H1 (cell line): Measurements from ENCODE around the gene ATP6AP1. TPM values are rescaled to one million over a fixed set of nuclear protein-coding genes. Genes with fewer than 3 reads are reported as not detected.

ENCODE experiments used
- CTCF ChIA-PET: fragments of 300-600 bp; sonication (Branson Sonifier 250); formaldehyde crosslinking; loops from one replicate; lab custom pipeline; 2021; ENCODE audit not compliant: partially characterized antibody; lab: Charles Lee
- POLR2A ChIA-PET: fragments of 300-600 bp; sonication (Branson Sonifier 250); formaldehyde crosslinking; loops from one replicate; lab custom pipeline; 2021; ENCODE audit warnings: inconsistent platforms; ENCODE audit not compliant: partially characterized antibody; lab: Charles Lee
- DNase-seq, 2 experiments: peaks; one replicate each; pipeline versions ENCODE4 v3.0.0 to v3.0.0-alpha.2; 2010 to 2022; ENCODE audit warnings: low spot score in 2 of 2, low read depth in 1 of 2, mixed read lengths in 1 of 2
- FAIRE-seq: peaks from 2 replicates; lab custom pipeline; 2011; peaks lifted over from hg19 to GRCh38; lab: Jason Lieb, UNC
- H2AFZ ChIP-seq: 2 replicates; pipeline ENCODE4 v1.8.1; 2012; ENCODE audit warnings: low read length, inconsistent platforms
- H2AK5ac ChIP-seq: 2 replicates; pipeline ENCODE4 v1.6.1; 2013; ENCODE audit warnings: low read depth, low read length
- H2BK120ac ChIP-seq: replicated peaks from 2 replicates; pipeline ENCODE3; 2013; ENCODE audit warnings: low read depth, low read length, inconsistent platforms
- H2BK12ac ChIP-seq: 2 replicates; pipeline ENCODE4 v1.6.1; 2013; ENCODE audit warnings: low read depth, low read length
- H2BK15ac ChIP-seq: 2 replicates; pipeline ENCODE4 v1.6.1; 2013; ENCODE audit warnings: low read length
- H2BK20ac ChIP-seq: 2 replicates; pipeline ENCODE4 v1.6.1; 2013; ENCODE audit warnings: low read length
- H2BK5ac ChIP-seq: 2 replicates; pipeline ENCODE4 v1.6.1; 2013; ENCODE audit warnings: low read depth, low read length
- H3K14ac ChIP-seq: 2 replicates; pipeline ENCODE4 v1.6.1; 2013; ENCODE audit warnings: inconsistent platforms; ENCODE audit not compliant: insufficient read length
- H3K18ac ChIP-seq: 2 replicates; pipeline ENCODE4 v1.6.1; 2013; ENCODE audit warnings: low read length; ENCODE audit errors: extremely low read depth
- H3K23ac ChIP-seq: 2 replicates; pipeline ENCODE4 v1.6.1; 2013; ENCODE audit warnings: inconsistent platforms; ENCODE audit not compliant: insufficient read length
- H3K23me2 ChIP-seq: 2 replicates; pipeline ENCODE4 v1.6.1; 2013; ENCODE audit warnings: low read depth, low read length
- H3K27ac ChIP-seq: 2 replicates; pipeline ENCODE4 v1.6.1; 2011; ENCODE audit warnings: low read depth, low read length, inconsistent platforms
- H3K27me3 ChIP-seq, 4 experiments: replicated peaks in 1 of 4; 1 replicate in 1 of 4; 2 replicates in 3 of 4; pipeline versions ENCODE4 v1.6.1 to v1.8.1; 2011 to 2013; ENCODE audit warnings: low read length in 3 of 4, mild to moderate bottlenecking in 3 of 4, inconsistent platforms in 2 of 4, mixed read lengths in 2 of 4, moderate library complexity in 1 of 4; ENCODE audit not compliant: control insufficient read depth in 3 of 4, insufficient read depth in 3 of 4; ENCODE audit errors: extremely low read depth in 1 of 4
- H3K36me3 ChIP-seq, 4 experiments: 2 replicates each; pipeline versions ENCODE4 v1.6.1 to v1.8.1; 2011 to 2013; ENCODE audit warnings: mild to moderate bottlenecking in 4 of 4, low read length in 3 of 4, moderate library complexity in 2 of 4, control low read depth in 1 of 4, inconsistent platforms in 1 of 4; ENCODE audit not compliant: insufficient read depth in 4 of 4, control insufficient read depth in 2 of 4
- H3K4ac ChIP-seq: replicated peaks from 2 replicates; pipeline ENCODE3; 2013; ENCODE audit warnings: low read length, low read depth, mixed read lengths, inconsistent platforms; ENCODE audit not compliant: insufficient read length
- H3K4me1 ChIP-seq, 4 experiments: replicated peaks in 1 of 4; 1 replicate in 1 of 4; 2 replicates in 3 of 4; pipeline versions ENCODE4 v1.6.1 to v1.8.1; 2011 to 2013; ENCODE audit warnings: low read length in 3 of 4, inconsistent platforms in 2 of 4, mixed read lengths in 1 of 4; ENCODE audit not compliant: insufficient read depth in 4 of 4, control insufficient read depth in 3 of 4
- H3K4me2 ChIP-seq, 2 experiments: 2 replicates each; pipeline versions ENCODE4 v1.6.1 to v1.8.1; 2011 to 2013; ENCODE audit warnings: low read depth in 2 of 2, low read length in 2 of 2, control low read depth in 1 of 2, inconsistent platforms in 1 of 2, mild to moderate bottlenecking in 1 of 2; ENCODE audit not compliant: insufficient read depth in 1 of 2
- H3K4me3 ChIP-seq, 4 experiments: fragments of 200-600, 300-600 bp in 1 of 4; sonication (generic), shearing (Covaris generic), sonication (Bioruptor Twin) in 1 of 4; 2 replicates each; pipeline versions ENCODE4 v1.5.1 to v1.8.1; 2011 to 2016; ENCODE audit warnings: low read length in 4 of 4, low read depth in 3 of 4, control low read depth in 2 of 4, inconsistent platforms in 2 of 4, mild to moderate bottlenecking in 2 of 4, mixed read lengths in 1 of 4, moderate library complexity in 1 of 4; ENCODE audit not compliant: insufficient read depth in 2 of 4; ENCODE audit errors: extremely low read depth in 1 of 4
- H3K56ac ChIP-seq: replicated peaks from 2 replicates; pipeline ENCODE3; 2013; ENCODE audit warnings: low read depth, mild to moderate bottlenecking, mixed read lengths, low read length, inconsistent platforms; ENCODE audit not compliant: insufficient read length
- H3K79me1 ChIP-seq: 2 replicates; pipeline ENCODE4 v1.6.1; 2013; ENCODE audit warnings: low read depth, low read length, control low read depth
- H3K79me2 ChIP-seq, 2 experiments: 2 replicates each; pipeline versions ENCODE4 v1.6.1 to v1.8.1; 2012 to 2013; ENCODE audit warnings: low read length in 2 of 2, mild to moderate bottlenecking in 2 of 2, inconsistent platforms in 1 of 2; ENCODE audit not compliant: insufficient read depth in 2 of 2, control insufficient read depth in 1 of 2
- H3K9ac ChIP-seq, 4 experiments: replicated peaks in 1 of 4; 1 replicate in 1 of 4; 2 replicates in 3 of 4; pipeline versions ENCODE4 v1.6.1 to v1.8.1; 2011 to 2013; ENCODE audit warnings: low read depth in 3 of 4, low read length in 3 of 4, control low read depth in 2 of 4, mild to moderate bottlenecking in 2 of 4, moderate library complexity in 2 of 4, inconsistent platforms in 1 of 4; ENCODE audit errors: extremely low read depth in 1 of 4
- H3K9me3 ChIP-seq, 2 experiments: 2 replicates each; pipeline versions ENCODE4 v1.6.1 to v1.8.1; 2012 to 2013; ENCODE audit warnings: mild to moderate bottlenecking in 2 of 2, moderate library complexity in 2 of 2, control low read depth in 1 of 2, inconsistent platforms in 1 of 2, low read depth in 1 of 2, low read length in 1 of 2, mixed read lengths in 1 of 2; ENCODE audit not compliant: insufficient read depth in 2 of 2
- H4K20me1 ChIP-seq, 2 experiments: replicated peaks in 1 of 2; 2 replicates each; pipeline versions ENCODE3 to v1.8.1; 2011 to 2013; ENCODE audit warnings: inconsistent platforms in 2 of 2, low read length in 2 of 2, mild to moderate bottlenecking in 1 of 2; ENCODE audit not compliant: insufficient read depth in 2 of 2, control insufficient read depth in 1 of 2
- H4K5ac ChIP-seq: 2 replicates; pipeline ENCODE4 v1.6.1; 2013; ENCODE audit warnings: low read length, low read depth, mixed read lengths, inconsistent platforms; ENCODE audit not compliant: insufficient read length
- H4K8ac ChIP-seq: 2 replicates; pipeline ENCODE4 v1.8.0; 2013; ENCODE audit warnings: mild to moderate bottlenecking, moderate library complexity, low read length, inconsistent platforms; ENCODE audit not compliant: insufficient read depth; ENCODE audit errors: extremely low read depth
- H4K91ac ChIP-seq: replicated peaks from 2 replicates; pipeline ENCODE3; 2013; ENCODE audit warnings: low read length, mixed read lengths, inconsistent platforms; ENCODE audit not compliant: insufficient read length
- POLR2A ChIP-seq, 2 experiments: IDR thresholded peaks; 1 replicate in 1 of 2; 2 replicates in 1 of 2; pipeline ENCODE4 v1.6.1; 2011; ENCODE audit warnings: low read depth in 2 of 2, low read length in 2 of 2, mild to moderate bottlenecking in 2 of 2; ENCODE audit errors: control extremely low read depth in 1 of 2
- SIRT6 ChIP-seq: IDR thresholded peaks from one replicate; pipeline ENCODE4 v1.7.1; 2012; ENCODE audit warnings: low read length, inconsistent platforms
- WGBS, 2 experiments: shearing (Covaris generic) in 1 of 2; methylation state at CpG; one replicate each; pipeline versions ENCODE4 v1.1.6 to v1.1.7; 2013 to 2015; ENCODE audit warnings: low lambda C conversion rate in 2 of 2, mixed read lengths in 2 of 2, inconsistent platforms in 1 of 2, low coverage in 1 of 2, missing lambda C conversion rate in 1 of 2; ENCODE audit not compliant: insufficient replicate concordance in 2 of 2, insufficient coverage in 1 of 2, insufficient read length in 1 of 2; ENCODE audit errors: extremely low coverage in 1 of 2, missing lambda C conversion rate in 1 of 2; 5-methylcytosine and 5-hydroxymethylcytosine counted together
- polyA plus RNA-seq, 7 experiments: library from polyadenylated mRNA; depleted of rRNA in 3 of 7; stranded (reverse) in 5 of 7; unstranded in 2 of 7; fragments of >200 nt in 5 of 7; fragments of 200-250 nt in 2 of 7; gene quantifications; 1 replicate in 5 of 7; 2 replicates in 1 of 7; 4 replicates in 1 of 7; pipeline versions ENCODE4 v1.2.1 to v1.2.3, GENCODE V29; 2011 to 2013; ENCODE audit warnings: missing spikeins in 2 of 7, mixed read lengths in 2 of 7
- total RNA-seq: library from RNA; stranded (reverse); fragmentation: NEBNext Ultra II Directional; extraction: Animal tissue kit (Norgen Biotek cat#: 25700); gene quantifications from 2 replicates; pipeline ENCODE4 v1.2.1, GENCODE V29; 2021

The ATP6AP1 gene
- total and polyA plus RNA-seq, 2 of the 8 experiments (the other 6 are each of a cell fraction or from before 2014, with no cell fraction given), result 44.6 to 80.8 TPM

DNA sequence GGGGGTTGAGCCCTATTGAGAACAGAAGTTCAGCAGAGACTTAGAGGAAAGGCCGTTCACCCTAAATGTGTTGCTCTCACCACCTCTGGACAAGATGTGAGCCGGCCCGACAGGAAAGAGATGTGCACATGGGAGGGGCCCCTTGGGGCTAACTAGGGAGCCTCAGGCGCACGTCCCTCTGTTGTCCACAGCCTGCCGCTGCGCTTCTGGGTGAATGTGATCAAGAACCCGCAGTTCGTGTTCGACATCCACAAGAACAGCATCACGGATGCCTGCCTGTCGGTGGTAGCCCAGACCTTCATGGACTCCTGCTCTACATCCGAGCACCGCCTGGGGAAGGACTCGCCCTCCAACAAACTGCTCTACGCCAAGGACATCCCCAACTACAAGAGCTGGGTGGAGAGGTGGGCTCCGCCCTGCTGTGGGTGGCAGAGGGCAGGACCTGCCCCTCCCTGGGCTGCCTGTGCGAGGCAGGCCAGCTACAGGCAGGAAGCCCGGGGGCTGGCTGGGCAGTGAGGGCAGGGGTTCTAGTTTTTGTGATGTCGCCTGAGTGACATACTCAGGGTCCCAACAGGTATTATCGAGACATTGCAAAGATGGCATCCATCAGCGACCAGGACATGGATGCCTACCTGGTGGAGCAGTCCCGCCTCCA is 42.6 kb downstream of the ATP6AP1 start:
- FAIRE-seq (no peak), DNase-seq (no peak)
- H3K4me2 ChIP-seq, result no peak overlapping the region
- H4K20me1 ChIP-seq, result no peaks in the 10 kb centered on the region
- no peak overlapping the region for H3K9ac ChIP-seq
- no peaks in the 10 kb centered on the region for H3K27me3 ChIP-seq
- H3K4me1 ChIP-seq, result no peaks in the 10 kb centered on the region
- H2BK20ac ChIP-seq, result no peak overlapping the region
- H3K4me3 ChIP-seq, result no peak overlapping the region
- no peak overlapping the region for H2BK5ac ChIP-seq
- TF ChIP-seq POLR2A (IDR thresholded peaks at IDR 0.05; ENCODE audit: control extremely low read depth in 1 of 2, low read depth in 2 of 2, low read length in 2 of 2) (no peak), SIRT6 (no peak)
- TF ChIP-seq, all 59 proteins: peak for 0
- Histone ChIP-seq H3K56ac (no peak overlapping the region), H3K14ac (no peak overlapping the region), H2AFZ (no peak overlapping the region), H3K79me2 (no peaks in the 10 kb centered on the region), H2BK12ac (no peak overlapping the region), H4K5ac (no peak overlapping the region), H4K91ac (no peak overlapping the region), H2AK5ac (no peak overlapping the region), H3K18ac (no peak overlapping the region), H3K36me3 (peaks cover 0 to 27% (median 5%) of the 10 kb centered on the region in 4 experiments; a peak in 5 of 8 replicates), H3K23me2 (no peaks in the 10 kb centered on the region), H2BK15ac (no peak overlapping the region), H3K9me3 (no peaks in the 10 kb centered on the region), H3K23ac (no peak overlapping the region), H3K27ac (no peak overlapping the region), H2BK120ac (no peak overlapping the region), H4K8ac (no peak overlapping the region), H3K4ac (no peak overlapping the region), H3K79me1 (no peaks in the 10 kb centered on the region)
- POLR2A ChIA-PET, result interaction anchor here (1.2 kb wide), 1 partner anchor 16 kb away, joined by 3 read pairs; no protein-coding TSS in a partner anchor
- 95% methylated on average over 17 of the region's 23 CpGs; no CpG with 5 or more reads in 1 of the 2 experiments for WGBS, 2 experiments
- CTCF ChIA-PET, result interaction anchor here (3.1 kb wide), 1 partner anchor 12 kb away, joined by 11 read pairs; the partner anchor contains the start of gene PLXNA3
